ENCODE data around the gene PNLDC1.
"Not testable (repeated sequence)": the region's sequence is repeated elsewhere in the genome, so short reads cannot be mapped to it uniquely, and the experiment has no call there.

The PNLDC1 gene

DNA sequence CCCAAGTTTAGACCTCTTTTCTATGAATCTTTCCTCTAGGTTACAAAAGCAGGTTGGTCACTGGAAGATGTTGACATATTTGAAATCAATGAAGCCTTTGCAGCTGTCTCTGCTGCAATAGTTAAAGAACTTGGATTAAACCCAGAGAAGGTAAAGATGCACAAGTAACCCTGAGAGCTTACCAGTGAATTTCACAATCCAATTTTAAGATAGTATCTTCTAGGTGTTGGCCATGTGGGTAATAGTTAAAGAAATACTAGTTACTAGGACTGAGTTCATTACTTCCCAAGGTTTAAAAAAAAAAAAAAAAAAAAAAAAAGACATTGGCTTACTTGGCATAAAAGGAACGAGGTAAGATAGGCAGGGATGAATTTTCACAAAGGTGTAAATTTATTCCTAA is 21.9 kb upstream of the PNLDC1 start:
- Histone ChIP-seq H3K4me3 (no peak overlapping the region), H3K27ac (no peak overlapping the region)

DNA sequence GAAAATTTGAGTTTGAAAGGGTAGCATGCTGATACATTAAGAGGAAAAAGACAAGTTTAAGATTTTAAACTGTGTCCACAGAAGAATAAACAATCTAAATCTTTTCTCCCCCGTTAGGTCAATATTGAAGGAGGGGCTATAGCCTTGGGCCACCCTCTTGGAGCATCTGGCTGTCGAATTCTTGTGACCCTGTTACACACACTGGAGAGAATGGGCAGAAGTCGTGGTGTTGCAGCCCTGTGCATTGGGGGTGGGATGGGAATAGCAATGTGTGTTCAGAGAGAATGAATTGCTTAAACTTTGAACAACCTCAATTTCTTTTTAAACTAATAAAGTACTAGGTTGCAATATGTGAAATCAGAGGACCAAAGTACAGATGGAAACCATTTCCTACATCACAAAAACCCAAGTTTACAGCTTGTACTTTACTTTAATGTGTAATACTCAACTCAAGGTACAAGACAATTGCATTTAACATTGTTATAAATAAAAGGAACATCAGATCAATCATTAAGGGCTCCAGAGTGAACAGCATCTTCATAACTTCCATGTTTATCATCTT is 21.5 kb upstream of the PNLDC1 start:
- Histone ChIP-seq H3K27ac (no peak overlapping the region), H3K4me3 (no peak overlapping the region)

DNA sequence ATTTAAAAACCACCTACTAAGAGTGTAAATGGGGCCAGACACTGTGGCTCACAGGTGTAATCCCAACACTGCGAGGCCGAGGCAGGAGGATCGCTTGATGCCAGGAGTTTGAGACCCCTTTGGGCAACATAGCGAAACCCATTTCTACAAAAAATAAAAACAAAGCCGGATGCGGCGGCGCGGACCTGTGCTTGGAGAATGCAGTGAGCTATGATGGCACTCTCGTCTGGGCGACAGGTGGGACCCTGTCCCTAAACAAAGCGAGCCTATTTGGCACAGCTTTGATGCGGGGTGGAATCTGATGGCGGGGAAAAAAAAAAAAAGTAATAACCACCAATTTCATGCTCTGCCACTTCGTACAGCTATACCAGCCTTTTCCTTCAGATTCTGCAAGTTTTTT is 11.8 kb upstream of the PNLDC1 start:
- Histone ChIP-seq H3K27ac (peak overlapping the region in 17 of 21 experiments; percentile 80 to 98 (median 93)), H3K4me3 (peak overlapping the region; percentile 86 to 100 (median 95))

DNA sequence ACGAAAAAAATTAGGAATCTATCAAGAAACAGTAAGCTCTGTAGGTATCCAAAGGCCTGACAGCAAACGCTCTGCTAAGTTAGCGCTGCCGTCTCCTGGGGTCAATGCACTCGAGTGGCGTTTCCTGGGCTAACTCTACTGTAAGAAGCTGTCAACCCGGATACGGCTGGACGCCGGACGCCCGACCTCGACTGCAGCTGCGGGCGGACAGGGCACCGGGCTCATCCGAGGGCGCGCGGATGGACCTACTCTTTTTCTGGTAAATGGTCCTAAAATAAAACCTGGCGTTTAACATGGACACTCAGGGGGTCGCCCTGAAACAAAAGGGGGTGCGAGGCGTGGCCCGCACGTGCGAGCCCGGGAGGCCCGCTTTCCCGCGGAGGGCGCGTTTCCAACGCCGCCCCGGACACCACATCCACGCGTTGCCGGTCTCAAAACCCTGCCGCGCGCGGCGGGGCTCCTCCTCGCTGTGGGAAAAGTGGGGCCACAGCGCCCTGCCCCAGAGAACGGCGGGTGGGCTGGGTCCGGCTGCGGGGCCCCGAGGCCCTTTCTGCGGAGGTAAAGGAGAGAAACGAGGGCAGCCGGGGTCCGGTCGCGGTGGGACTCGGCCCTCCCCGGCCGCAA is 11.2 kb upstream of the PNLDC1 start:
- peak overlapping the region; percentile 80 to 98 (median 93) for H3K27ac ChIP-seq
- peak overlapping the region; percentile 86 to 100 (median 95) for H3K4me3 ChIP-seq

DNA sequence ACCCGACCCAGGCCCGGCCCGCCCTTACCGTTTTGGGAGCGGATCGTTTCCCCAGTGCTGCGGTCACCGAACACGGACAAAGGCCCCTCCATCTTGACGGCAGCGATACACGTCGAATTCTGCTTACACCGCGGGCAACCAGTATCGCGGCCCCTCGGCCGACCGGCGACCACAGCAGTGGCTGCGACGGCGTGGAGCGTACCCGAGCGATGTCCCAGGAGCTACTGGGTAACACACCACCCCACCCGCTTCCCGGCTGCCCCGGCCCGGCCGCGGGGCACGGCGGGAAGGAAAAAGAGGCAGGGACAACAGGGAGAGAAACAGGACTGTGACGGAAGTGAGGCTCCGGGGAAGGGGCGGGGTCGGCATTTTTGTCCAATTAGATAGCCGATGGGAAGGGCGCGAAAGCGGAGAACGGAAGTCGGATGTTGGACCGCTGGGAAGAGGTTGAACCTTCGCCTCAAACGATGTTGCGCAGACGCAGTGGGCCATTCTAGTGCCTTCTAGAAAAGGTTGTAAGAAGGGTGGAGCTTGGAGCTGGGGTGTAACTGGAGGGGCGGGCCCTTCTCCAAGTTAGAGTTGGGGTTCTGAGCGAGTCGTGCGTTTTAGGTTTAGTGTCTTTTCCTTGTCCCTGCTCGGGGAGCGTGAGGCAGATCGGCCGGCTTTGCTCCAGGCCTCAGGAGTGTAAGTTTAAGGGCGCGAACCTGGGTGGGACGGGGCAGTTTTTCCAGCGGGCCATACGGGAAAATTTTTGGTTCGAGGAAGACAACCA is 10.5 kb upstream of the PNLDC1 start, which contains the start of gene TCP1:
TCP1 (minus strand) TSS at position 226 of the 772 bp plus-strand sequence; CDS start at position 92, 134 bp downstream.
- Histone ChIP-seq H3K4me3 (peak within 1 kb of the TSS; percentile 86 to 100 (median 95)), H3K27ac (peak within 1 kb of the TSS; percentile 80 to 98 (median 93))

DNA sequence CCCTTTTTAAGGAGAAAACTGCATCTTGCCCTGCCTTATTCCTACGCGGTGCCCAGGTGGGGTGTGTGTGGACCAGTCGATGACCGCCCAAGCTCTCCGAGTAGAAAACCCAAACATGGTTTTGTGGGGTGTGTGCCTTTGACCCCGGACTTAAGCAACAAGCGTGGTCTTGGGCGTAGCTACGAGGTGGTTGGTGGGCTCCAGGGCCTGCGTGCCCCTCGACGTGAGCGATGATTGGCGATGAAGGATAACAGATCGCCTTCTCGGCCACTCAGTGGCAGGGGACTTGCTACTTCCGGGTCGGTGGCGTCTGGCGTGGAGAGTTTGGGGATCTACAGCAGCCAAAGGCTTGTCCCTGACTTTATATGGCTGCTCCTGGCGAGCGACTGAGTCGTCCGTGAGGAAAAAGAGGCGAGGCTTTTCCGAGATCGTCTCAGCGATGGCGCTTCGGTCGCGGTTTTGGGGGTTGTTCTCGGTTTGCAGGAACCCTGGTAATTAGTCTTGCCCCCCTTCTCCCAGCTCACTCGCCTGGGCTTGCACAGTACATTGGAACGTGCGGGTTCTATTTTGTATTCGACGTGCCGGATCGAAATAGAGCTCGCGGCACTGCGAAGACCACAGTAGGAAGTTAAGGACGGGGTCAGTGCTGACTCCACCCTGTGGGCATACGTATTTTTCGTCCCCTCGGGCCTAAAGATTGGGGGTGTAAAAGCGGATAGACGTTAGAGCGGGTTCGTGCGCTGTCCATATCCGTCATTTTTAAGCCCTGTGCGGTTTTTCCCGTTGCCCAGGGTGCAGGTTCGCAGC is 9.7 kb upstream of the PNLDC1 start, which contains the start of gene MRPL18:
MRPL18 (plus strand) TSS at position 319 of the 807 bp plus-strand sequence; CDS start at position 440, 121 bp downstream.
- Histone ChIP-seq H3K4me3 (peak within 1 kb of the TSS; percentile 86 to 100 (median 95)), H3K27ac (peak within 1 kb of the TSS; percentile 80 to 98 (median 93))

DNA sequence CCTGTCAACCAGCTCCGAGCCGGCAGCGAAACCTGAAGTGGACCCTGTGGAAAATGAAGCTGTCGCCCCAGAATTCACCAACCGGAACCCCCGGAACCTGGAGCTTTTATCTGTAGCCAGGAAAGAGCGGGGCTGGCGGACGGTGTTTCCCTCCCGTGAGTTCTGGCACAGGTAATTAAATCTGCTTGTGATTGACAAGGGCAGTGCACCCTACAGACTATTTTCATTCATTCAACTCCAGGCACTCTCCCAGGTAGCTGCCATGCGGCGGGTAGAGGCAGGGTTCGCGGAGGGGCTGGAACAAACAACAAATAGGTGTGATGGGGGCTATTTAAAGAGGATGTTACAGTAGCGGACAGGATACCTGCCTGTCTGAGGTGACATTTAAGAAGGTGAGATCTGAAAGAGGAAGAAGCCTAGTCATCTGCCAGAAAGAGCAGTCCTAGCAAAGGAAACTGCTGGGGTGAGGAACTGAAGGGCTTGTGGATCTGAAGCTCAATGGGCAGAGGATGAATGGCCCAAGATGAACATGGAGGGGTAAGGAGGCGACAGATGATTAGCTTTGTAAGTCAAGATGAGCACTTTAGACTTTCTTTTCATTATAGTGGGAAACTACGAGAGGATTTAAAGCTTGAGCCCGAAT is 9.0 kb upstream of the PNLDC1 start:
- H3K27ac ChIP-seq: peak overlapping the region in 20 of 21 experiments; percentile 52 to 98 (median 91)

DNA sequence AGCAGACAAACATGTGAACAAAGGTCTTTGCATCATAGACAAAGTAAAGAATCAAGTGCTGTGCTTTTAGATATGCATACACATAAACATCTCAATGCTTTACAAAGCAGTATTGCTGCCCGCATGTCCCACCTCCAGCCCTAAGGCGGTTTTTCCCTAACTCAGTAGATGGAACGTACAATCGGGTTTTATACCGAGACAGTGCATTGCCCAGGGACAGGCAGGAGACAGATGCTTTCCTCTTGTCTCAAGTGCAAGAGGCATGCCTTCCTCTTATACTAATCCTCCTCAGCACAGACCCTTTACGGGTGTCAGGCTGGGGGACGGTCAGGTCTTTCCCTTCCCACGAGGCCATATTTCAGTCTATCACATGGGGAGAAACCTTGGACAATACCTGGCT is 5.1 kb upstream of the PNLDC1 start:
- not testable (repeated sequence) for H3K27ac ChIP-seq, H3K4me3 ChIP-seq

More for the DNA sequence above, 9.0 kb upstream of the PNLDC1 start:
- H3K4me3 ChIP-seq: peak overlapping the region; percentile 86 to 100 (median 95)

DNA sequence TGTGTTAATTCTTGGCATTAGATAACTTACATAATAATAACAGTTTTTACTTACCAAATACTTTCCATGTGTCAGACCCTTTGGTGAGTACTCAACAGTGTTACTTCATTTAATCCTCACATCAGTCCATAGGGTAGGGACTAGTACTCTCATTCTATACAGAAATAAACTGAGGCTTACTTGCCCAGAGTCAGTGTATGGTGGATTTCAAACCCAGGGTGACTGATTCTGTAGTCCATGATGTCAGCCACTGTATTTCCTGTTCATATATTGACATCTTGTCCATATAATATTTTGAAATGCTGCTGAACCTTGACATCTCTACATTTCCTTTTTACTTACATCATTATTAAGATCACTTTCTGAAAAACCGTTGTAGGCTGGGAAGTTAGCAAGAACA is 2.5 kb upstream of the PNLDC1 start:
- Histone ChIP-seq H3K27ac (no peak overlapping the region), H3K4me3 (no peak overlapping the region)

DNA sequence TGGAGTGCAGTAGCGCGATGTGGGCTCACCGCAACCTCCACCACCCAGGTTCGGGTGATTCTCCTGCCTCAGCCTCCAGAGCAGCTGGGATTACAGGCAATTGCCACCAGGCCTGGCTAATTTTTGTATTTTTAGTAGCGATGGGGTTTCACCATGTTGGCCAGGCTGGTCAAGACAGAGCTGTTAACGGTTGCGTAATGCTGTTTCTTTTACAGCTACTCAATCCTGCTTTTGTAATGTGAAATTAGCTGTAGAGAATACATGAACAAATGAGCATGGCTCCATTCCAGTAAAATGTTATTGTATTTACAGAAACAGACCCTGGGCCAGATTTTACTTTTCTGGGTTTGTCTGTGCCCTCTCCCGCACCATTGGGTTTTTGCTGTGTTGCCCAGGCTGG is 1.9 kb downstream of the PNLDC1 start:
- H3K4me3 ChIP-seq: no peak overlapping the region
- H3K27ac ChIP-seq: no peak overlapping the region

DNA sequence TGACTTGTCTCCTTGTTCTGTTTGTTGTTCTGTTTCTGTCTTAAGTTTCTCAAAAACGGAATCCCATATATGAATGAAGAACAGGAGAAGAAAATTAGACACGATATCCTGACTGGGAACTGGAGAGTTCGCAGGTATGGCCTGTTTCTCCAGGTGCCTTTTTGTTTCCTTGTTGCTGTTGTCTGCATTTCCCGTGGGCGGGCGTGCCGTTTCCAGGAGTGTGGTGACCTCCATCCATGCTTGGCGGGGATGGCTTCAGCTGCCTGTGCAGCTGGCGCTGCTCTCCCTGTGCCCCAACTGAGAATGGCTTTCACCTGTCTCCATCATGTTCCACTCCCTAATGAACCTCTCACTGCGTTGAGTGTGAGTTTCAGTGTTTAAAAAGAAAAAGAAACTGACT is 4.4 kb downstream of the PNLDC1 start:
- H3K4me3 ChIP-seq: no peak overlapping the region
- peak overlapping the region in 2 of 21 experiments; percentile 34 for H3K27ac ChIP-seq

DNA sequence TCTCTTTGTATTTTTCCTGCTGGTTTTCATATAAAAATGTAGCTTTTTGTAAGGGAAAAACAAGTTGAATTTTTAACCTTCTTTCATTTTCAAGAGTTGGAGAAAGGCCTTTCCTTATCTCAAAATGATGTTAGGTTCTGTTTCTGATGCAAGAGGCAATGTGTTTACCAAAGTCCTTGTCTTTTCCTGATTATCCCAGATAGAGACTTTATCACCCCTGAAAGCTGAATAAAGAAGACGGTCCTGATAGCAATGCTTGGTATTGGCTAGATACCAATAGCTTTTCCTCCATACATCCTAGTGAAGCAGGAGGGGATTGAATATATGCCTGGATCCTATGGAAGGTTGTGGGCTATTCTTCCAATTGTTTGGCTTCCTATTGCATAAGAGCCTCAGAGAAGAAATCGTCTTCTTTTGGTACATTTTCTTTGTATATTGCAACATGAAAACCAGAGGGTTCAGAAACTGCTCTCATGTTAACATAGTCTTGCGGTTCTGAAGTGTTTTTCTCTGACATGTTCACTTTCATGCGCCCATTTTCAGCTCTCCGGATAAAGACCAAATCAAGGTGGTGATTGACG is 5.5 kb downstream of the PNLDC1 start:
- Histone ChIP-seq H3K4me3 (no peak overlapping the region), H3K27ac (peak overlapping the region in 2 of 21 experiments; percentile 17 to 19)

DNA sequence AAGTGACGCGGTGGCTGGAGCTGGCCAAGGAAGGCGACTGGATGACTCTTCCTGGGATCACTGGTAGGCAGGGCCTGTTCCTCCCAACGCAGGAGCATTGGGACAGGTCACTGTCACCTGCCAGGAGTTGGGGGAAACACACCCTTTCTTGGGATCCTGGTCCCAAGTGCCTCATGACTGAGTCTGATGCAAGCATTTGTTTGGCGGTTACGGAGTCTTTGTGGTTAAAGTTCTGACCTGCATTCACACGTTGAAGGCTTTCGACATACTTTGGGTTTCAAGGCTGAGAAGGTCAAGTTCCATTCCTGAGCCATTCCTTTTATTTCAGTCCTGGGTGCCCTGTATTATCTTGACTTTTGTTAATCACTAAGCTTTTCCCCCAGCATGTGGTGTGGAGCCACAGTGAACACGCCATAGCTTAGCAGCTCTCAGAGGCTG is 6.0 kb downstream of the PNLDC1 start:
- no peak overlapping the region for H3K4me3 ChIP-seq
- peak overlapping the region in 1 of 21 experiments; percentile 19 for H3K27ac ChIP-seq

DNA sequence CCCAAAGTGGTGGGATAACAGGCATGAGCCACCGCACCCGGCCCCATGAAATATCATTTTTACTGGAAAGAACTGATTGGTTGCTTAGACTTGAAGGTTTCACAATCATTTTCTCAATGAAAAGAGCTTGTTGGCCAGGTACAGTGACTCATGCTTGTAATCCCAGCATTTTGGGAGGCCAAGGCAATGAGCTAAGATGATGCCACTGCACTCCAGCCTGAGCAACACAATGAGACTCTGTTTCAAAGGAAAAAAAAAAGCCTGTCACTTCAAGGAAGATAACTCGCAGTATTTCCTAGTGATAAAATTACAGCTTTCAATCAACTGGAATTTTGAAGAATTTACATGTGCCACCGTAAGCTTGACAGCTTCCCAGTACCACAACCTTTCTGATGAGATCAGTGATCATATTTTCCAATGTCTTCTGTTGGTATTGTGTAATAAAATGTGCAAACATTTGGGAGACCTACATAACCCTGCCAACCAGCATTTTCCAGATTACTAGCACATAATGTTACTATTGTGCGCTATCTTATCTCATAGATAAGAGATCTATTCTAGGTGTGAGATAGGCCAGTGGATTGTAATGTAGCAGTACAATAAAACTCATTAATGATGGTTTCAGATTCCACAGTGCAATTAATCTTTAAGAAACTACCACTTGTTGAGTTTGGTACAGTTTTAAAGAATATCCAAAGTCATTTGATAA is 7.2 kb downstream of the PNLDC1 start:
- Histone ChIP-seq H3K27ac (peak overlapping the region in 2 of 21 experiments; percentile 39 to 41), H3K4me3 (no peak overlapping the region)

DNA sequence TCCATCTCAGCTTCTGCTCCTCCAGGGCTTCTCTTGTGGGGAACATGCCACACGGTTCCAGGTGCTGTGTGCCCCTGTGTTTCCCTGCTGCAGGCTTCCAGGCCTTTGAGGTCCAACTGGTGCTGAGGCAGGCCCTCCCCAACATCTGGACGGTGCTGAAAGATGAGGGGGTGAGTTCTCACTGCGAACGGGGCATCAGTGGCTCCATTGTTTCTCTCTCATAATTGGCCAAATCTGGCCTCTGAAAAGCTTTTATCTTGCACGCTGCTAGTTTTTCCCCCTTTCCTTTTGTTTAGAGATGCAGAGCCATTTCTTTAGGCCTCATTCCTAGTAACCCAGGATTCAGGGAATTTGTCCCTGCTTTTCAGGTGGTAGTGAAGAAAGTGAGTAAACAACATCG is 8.6 kb downstream of the PNLDC1 start:
- H3K27ac ChIP-seq: no peak overlapping the region

DNA sequence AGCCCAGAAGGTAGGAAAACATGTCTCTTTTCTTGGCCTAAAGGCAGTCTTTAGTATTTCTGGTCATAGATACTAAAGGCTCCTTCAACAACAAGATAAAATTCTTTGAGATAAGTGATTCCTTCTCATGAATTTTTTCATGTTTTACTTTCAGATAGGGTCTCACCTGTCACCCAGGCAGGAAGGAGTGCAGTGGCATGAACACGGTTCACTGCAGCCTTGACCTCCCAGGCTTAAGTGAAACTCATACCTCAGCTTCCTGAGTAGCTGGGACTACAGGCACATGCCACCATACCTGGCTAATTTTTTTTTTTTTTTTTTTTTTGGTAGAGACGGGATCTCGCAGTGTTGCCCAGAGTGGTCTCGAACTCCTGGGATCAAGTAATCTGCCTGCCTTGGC is 9.1 kb downstream of the PNLDC1 start:
- Histone ChIP-seq H3K27ac (no peak overlapping the region), H3K4me3 (no peak overlapping the region)

More for the DNA sequence above, 8.6 kb downstream of the PNLDC1 start:
- no peak overlapping the region for H3K4me3 ChIP-seq

DNA sequence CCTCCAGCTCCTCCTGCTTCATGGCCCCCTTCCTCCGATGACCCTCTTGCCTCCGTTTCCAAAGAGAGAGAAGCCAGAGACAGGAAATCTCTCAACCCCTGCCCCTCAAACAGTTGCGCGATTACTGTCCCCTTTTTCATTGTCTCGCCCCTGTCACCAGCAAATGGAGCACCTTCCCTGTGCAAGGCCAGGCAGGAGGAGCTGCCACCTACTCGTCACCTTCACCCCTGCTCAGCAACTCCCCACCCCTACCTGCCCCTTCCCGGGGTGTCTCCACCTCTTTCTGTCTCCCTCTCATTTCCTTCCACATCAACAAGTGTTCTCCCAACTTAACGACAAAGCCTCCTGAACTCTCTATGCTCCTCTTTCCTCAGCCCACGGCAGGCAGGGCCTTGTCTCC is 13.7 kb downstream of the PNLDC1 start:
- Histone ChIP-seq H3K27ac (no peak overlapping the region), H3K4me3 (no peak overlapping the region)

DNA sequence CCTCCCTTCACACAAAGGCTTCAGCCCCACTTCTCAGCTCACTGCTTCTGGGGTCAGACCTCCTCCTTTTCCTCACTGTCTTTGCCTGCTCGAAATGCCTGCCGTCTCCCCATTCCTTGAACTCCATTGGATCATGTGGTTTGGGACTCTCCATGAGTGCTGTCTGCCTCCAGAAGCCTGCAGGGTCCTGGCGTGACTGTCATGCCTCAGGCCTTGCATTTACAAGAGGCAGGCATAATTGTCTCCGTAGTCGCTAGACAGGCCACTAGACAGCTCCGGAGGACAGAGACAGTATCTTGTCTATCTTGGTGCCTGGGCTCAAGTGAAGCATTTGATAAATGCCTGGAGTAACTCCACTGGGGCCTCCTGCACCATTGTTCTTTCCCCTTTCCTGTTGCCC is 15.3 kb downstream of the PNLDC1 start:
- Histone ChIP-seq H3K4me3 (no peak overlapping the region), H3K27ac (no peak overlapping the region)
